ENCODE results near the gene GUCD1. TPM values are rescaled to one million over a fixed set of nuclear protein-coding genes. Genes with fewer than 3 reads are reported as not detected.

GUCD1 gene
- total RNA-seq, 1 experiment from 2014 or later = 60.7 TPM

GRCh38 chr22:24503843-24504338 lies 51.0 kb downstream of the GUCD1 start:
- no peak for DNase-seq (ENCODE audit: low read depth)

GRCh38 chr22:24503137-24503842 lies 51.6 kb downstream of the GUCD1 start:
- DNase-seq (ENCODE audit: low read depth) = peak; percentile 64

GRCh38 chr22:24502541-24502940 lies 52.4 kb downstream of the GUCD1 start:
- DNase-seq (ENCODE audit: low read depth) = no peak

DNA sequence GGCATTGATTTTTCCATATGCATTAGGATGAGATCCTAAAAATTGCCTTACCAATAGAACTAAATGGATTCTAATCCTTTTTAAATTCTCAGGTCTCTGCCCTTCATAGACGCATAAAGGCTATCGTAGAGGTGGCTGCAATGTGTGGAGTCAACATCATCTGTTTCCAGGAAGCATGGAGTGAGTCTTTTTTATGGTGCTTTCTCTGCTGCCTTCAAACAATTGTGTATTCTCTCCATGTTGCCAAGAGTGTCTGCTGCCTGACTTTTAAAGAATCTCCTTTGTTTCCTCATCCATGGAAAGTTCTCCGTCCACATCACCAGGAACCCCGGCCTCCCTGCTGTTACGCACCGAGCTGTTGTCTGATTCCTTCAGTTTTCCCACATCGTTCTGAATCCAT lies 52.9 kb downstream of the GUCD1 start:
- no peak for DNase-seq (ENCODE audit: low read depth)

DNA sequence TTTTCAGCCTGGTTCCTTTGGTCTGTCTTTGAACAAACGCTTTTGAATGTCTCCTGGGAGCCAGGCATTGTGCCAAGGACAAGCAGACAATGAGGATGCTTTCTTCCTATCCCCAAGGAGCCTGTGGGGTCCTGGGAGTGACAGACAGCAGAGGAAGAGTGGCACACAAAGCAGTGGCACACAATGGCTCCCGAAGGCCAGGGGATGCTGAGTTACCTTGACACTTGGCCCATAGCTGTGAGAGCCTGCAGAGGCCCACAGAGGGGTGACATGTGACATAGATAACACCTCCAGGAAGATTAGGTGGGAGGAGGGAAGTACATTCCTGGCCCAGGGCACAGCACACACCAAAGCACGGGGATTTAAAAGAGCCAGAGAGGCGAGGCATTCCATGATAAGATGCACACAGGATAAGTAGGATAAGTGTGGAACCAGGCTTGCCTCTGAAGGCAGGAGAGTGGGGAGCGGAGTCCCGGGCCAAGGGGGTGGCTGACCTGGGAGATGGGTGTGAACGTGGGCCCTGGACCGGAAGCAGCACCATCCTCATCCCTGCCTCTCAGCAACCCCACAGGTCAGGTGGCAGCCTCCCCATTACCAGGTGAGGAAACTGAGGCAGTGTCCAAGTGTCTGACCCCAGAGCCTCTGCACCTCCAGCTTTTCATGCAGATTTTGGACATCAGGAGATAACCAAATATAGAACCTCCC lies 53.5 kb downstream of the GUCD1 start:
- DNase-seq (ENCODE audit: low read depth) = no peak

DNA sequence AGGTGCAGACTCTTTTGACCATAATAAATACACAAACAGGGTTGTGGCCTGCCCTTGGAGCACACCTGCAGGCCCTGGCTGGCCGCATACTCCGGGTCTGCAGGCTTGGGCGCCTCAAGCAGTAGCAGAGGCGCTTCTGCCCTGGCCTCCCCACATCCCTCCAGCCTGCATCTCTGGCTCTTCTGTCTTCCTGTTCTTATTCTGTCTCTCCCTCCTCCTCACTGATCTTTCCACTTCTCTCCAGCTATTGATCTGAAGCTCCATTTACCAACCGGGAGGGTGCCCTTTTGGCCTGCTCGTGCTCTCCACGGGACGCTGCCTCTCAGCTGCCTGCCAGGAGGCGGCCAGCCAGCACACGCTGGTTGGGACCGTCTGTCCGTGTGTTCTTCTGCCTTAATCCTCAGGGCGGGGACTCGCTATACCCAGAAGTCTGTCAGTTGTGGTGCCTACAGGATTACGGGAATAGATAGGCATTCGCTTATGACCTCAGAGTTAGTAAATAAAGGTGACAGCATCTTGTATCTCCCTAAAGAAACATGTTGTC lies 54.6 kb downstream of the GUCD1 start:
- DNase-seq (ENCODE audit: low read depth) = no peak

DNA sequence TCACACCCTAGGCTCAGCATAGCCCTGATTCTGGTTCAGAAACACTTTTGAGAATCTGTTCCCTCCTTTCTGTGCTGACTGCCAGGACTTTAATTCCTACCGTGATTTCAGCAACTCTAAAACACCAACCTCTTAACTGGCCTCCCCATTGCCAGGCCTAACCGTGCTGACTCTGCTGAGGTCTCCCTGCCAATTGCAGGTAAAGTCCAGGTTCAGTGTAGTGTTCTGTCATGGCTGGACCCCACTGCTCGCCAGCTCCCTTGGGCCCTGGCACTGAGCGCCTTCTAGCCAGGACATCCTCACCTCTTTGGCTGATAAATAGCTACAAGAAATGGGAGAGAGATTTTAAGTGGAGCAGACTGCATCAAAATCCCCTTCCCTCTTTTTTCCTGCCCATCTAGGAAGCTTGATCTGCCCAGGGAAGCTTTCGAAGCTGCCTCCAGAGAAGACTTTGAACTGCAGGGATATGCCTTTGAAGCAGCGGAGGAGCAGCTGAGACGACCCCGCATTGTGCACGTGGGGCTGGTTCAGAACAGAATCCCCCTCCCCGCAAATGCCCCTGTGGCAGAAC lies 55.1 kb downstream of the GUCD1 start:
- no peak for DNase-seq (ENCODE audit: low read depth)

DNA sequence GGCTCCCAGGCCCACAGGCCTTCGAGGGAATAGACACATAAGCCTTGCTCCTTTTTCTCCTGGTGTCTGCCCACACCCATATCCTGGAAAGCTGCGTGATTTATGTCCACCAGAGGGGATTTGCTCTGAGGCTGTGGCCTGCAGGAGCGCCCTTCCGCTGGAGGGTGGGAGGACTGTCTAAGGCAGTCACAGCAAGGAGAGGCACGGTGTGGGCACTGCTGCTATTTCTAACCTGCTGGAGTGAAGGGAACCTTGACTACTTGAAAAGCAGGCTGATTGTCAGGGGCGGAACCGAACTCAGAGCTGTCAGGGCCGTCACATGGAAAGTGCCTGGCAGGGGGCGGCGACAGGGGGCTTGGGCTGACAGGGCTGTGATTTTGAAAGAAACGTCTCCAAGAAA lies 56.1 kb downstream of the GUCD1 start:
- DNase-seq (ENCODE audit: low read depth) = no peak

DNA sequence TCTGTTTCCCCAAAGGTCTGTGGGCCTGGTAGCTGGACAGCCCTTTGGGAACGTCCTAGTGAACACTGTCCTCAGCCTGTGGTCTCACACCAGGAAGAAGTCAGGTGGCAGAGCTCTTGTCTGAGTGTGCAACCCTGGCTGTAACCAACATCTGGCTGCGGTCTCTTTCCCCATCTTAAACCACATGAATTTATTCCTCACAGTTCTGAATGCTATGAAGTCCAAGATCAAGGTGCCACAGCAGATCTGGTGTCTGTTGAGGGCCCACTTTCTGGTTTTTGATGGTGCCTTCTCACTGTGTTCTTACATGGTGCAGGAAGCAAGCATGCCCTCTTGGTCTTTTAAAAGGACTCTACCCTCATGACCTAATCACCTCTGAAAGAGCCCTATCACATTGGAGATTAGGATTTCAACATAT lies 57.1 kb downstream of the GUCD1 start:
- peak; percentile 34 for DNase-seq (ENCODE audit: low read depth)

- no peak for DNase-seq (ENCODE audit: low read depth)
Measured at GRCh38 chr22:24496661-24497060, 58.3 kb downstream of the GUCD1 start.

DNA sequence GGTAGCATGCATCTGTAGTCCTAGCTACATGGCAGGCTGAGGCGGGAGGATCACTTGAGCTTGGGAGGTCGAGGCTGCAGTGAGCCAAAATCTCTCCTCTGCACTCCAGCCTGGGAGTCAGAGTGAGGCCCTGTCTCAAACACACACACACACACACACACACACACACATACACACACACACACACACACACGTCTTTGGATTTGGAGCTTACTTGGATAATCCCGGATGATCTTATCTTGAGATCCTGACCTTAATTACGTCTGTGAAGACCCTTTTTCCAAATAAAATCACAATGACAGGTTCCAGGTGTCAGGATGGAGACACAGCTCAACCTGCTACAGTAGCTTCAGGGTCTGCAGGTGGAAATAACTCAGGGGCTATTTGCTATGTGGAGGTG lies 58.7 kb downstream of the GUCD1 start:
- no peak for DNase-seq (ENCODE audit: low read depth)

GRCh38 chr22:24495365-24495675 lies 59.6 kb downstream of the GUCD1 start:
- no peak for DNase-seq (ENCODE audit: low read depth)

DNA sequence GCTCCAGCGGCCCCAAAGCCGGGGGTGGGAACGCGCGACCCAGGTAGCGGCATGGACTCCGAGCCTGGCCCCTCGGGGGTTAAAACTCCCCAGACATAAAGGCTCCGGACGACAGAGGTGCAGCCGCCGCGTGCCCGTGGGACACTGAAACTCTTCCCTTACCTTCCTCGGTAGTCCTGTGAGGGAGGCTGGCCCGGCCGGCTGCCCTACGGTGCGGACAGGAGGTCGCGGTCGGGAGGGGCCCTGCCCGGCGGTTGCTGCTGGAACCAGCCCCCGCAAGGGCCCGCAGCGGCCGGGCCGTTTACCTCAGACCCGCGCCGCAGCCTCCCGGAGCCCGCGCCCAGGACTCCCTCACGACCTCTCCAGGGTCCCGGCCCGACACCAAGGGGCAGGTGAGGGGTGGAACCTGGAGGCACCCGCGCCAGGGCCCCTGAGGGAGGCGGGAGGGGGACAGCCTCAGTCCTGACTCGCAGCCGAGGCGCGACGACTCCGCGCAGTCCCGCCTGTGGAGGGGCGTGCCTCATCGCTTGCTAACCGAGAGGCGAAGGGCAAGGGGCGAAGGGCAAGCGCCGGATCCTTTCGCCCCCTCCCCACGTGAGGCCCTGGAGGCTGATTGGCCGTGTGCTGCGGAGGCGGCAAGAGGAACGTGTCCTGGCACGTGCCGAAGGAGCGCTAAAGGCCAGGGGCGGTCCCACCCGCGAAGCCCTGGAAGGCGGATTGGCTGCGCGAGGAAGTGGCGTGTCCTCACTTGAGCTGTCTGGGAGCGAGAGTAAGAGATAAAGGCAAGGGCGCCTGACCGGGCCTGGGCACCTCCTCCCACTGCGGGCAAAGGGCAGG lies 60.2 kb downstream of the GUCD1 start, which contains the start of gene UPB1:
Gene UPB1 (plus strand): TSS at position 805 of the 837 bp plus-strand sequence. CDS start 72 bp downstream, outside the sequence.
- no peak for DNase-seq (ENCODE audit: low read depth)

GRCh38 chr22:24494167-24494527 lies 60.8 kb downstream of the GUCD1 start:
- DNase-seq (ENCODE audit: low read depth) = no peak

- DNase-seq (ENCODE audit: low read depth) = no peak
Measured at GRCh38 chr22:24492391-24492790, 62.5 kb downstream of the GUCD1 start.

Other genes starting within 250 kb of the GUCD1 start
- gene ADORA2A, start 127.5 kb downstream of the GUCD1 start, total RNA-seq (2014; rRNA removed; shearing (Covaris generic)) = 3.7 and 4.2 TPM in 2 replicates
- gene UPB1, start 59.8 kb downstream of the GUCD1 start, total RNA-seq (2014; rRNA removed; shearing (Covaris generic)) = under 0.01 TPM in 1 of 2 replicates, not detected in the other
- gene SNRPD3, start 861 bp upstream of the GUCD1 start, total RNA-seq (2014; rRNA removed; shearing (Covaris generic)) = 179 and 194 TPM in 2 replicates
- gene LRRC75B, start 37.9 kb upstream of the GUCD1 start, total RNA-seq (2014; rRNA removed; shearing (Covaris generic)) = 0.60 and 3.6 TPM in 2 replicates
- under 0.01 and 0.20 TPM in 2 replicates for gene GGT1, start 48.1 kb upstream of the GUCD1 start, total RNA-seq (2014; rRNA removed; shearing (Covaris generic))
- not detected in 2 replicates for gene PIWIL3, start 219.6 kb upstream of the GUCD1 start, total RNA-seq (2014; rRNA removed; shearing (Covaris generic))